Measurements from ENCODE around the gene EXOSC2. TPM values are rescaled to one million over a fixed set of nuclear protein-coding genes. Genes with fewer than 3 reads are reported as not detected.
A peak's percentile ranks its signal among the peaks of the same experiment; 100 is the strongest.

EXOSC2 gene
- total RNA-seq, 6 donors from 2014 or later = 6.7 to 37.7 (median 17.8) TPM

DNA sequence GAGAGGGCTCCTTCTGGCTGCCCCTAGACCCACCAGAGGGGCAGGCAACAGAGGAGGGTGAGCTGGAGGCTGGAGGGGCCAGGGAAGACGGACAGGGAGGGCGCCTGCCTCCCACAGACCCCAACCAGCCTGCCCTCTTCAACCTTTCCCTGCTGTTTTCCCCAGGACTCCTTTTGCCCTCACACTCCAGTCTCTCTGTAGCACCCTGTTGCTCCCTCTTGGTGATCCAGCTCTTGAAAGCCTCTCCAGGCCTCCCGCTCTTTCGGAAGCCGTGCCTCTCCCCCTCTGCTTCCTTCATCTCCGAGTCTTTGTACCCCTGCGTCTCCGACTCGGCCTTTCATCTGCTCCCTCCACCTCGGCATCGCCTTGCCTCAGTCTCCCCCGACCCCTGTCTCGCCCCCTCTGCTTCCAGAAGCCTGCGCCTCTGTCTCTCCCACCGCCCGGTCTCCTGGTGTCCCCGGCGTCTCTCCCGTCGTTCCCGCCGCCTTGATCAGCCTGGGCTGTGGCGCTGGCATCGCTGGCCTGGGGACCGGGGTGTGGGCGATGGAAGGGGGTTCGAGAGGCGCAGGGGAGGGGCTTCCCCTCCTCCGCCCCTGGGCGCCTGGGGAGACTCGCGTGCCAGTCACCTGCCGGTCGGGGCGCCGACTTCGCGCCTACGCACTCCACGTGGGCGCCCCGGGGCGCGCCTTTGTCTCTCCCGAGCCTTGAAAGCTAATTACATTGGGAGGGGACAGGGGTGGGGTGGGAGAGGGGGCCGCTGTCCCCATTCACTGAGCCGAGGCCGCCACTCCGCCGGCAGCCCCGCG is 34.5 kb upstream of the EXOSC2 start:
- TF ChIP-seq POLR2AphosphoS5 (IDR thresholded peaks at IDR 0.05) (no peak), EP300 (IDR thresholded peaks at IDR 0.05) (no peak), POLR2A (IDR thresholded peaks at IDR 0.05) (no peak)
- TF ChIP-seq, protein P1, sequence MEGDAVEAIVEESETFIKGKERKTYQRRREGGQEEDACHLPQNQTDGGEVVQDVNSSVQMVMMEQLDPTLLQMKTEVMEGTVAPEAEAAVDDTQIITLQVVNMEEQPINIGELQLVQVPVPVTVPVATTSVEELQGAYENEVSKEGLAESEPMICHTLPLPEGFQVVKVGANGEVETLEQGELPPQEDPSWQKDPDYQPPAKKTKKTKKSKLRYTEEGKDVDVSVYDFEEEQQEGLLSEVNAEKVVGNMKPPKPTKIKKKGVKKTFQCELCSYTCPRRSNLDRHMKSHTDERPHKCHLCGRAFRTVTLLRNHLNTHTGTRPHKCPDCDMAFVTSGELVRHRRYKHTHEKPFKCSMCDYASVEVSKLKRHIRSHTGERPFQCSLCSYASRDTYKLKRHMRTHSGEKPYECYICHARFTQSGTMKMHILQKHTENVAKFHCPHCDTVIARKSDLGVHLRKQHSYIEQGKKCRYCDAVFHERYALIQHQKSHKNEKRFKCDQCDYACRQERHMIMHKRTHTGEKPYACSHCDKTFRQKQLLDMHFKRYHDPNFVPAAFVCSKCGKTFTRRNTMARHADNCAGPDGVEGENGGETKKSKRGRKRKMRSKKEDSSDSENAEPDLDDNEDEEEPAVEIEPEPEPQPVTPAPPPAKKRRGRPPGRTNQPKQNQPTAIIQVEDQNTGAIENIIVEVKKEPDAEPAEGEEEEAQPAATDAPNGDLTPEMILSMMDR (IDR thresholded peaks at IDR 0.05) = no peak
- Histone ChIP-seq H3K36me3 (no peaks in the 10 kb centered on the region), H3K9me3 (peaks cover 0 to 4% (median 0%) of the 10 kb centered on the region in 4 donors), H3K27ac (no peak overlapping the region), H3K27me3 (peaks cover 0 to 66% (median 42%) of the 10 kb centered on the region in 4 donors), H3K4me1 (peaks cover 34 to 51% (median 42%) of the 10 kb centered on the region in 4 donors), H3K4me3 (no peak overlapping the region)
- WGBS, 2 donors = 14 to 15% methylated on average over 43 to 47 of the region's 52 CpGs
- peak in 1 of 2 donors; percentile 72 for DNase-seq
- ATAC-seq (ENCODE audit: low FRiP score in 2 of 2) = no peak

DNA sequence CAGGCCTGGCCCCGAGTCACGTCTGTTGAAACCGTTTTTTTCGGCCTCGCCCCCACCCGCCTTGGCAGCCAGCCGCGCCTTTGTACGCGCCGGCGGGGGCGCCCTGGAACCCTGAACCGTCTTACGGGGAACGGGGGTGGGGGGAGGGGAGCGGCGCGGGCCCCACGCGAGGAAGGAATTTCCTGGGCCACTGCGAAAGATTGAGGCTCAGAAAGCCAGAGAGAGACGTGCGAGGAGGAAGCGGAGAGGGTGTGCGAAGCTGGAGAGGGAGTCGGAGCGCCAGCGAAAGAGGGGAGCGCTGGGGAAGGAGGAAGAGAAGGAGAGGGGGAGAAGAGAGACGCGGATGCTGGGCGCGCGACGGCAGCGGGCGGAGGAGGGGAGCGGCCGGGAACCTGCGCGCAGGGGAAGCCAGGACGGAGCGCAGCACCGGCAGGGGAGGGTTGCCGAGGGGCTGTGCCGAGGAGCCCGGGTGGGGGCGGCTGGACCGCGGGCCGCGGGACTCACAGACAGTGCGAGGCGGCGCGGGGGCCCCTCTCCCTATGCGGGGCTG is 33.8 kb upstream of the EXOSC2 start:
- H3K4me3 ChIP-seq = peak overlapping the region in 3 of 4 donors; percentile 34 to 46 (median 41)
- 6% methylated on average over 31 to 37 of the region's 58 CpGs for WGBS, 2 donors
- H3K4me1 ChIP-seq = peaks cover 40 to 58% (median 48%) of the 10 kb centered on the region in 4 donors
- no peak overlapping the region for H3K27ac ChIP-seq
- no peaks in the 10 kb centered on the region for H3K36me3 ChIP-seq
- H3K9me3 ChIP-seq = peaks cover 0 to 4% (median 0%) of the 10 kb centered on the region in 4 donors
- DNase-seq (peak in 1 of 2 donors; percentile 81), ATAC-seq (ENCODE audit: low FRiP score in 2 of 2) (no peak)
- no peak for TF ChIP-seq POLR2A (IDR thresholded peaks at IDR 0.05)
- TF ChIP-seq POLR2AphosphoS5 (IDR thresholded peaks at IDR 0.05) = no peak
- TF ChIP-seq, protein P1 (IDR thresholded peaks at IDR 0.05) = no peak
- no peak for TF ChIP-seq EP300 (IDR thresholded peaks at IDR 0.05)
- peaks cover 0 to 73% (median 49%) of the 10 kb centered on the region in 4 donors for H3K27me3 ChIP-seq

DNA sequence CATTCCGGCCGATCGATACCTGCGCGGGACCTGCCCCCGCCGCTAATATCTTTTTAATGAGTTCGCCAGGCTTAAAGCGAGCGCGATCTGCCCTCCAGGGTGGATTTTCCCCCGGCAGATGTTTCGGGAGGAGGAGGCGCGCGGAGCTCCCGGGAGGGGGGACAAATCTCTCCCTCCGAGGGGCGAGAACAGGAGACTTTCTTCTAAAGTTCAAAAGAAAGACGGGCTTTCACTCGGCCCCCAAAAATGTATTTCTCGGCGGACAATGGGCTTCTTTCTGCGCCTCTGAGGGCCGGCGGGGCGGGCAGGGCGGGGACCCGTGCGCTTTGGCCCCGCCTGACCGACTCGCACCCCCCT is 33.3 kb upstream of the EXOSC2 start:
- TF ChIP-seq POLR2A (IDR thresholded peaks at IDR 0.05) (no peak), POLR2AphosphoS5 (IDR thresholded peaks at IDR 0.05) (no peak), EP300 (IDR thresholded peaks at IDR 0.05) (no peak)
- TF ChIP-seq, protein P1 (IDR thresholded peaks at IDR 0.05) = no peak
- H3K27ac ChIP-seq = no peak overlapping the region
- H3K4me1 ChIP-seq = peaks cover 46 to 63% (median 54%) of the 10 kb centered on the region in 4 donors
- WGBS, 2 donors = 2 to 4% methylated on average over 16 to 29 of the region's 33 CpGs
- peaks cover 0 to 4% (median 0%) of the 10 kb centered on the region in 4 donors for H3K9me3 ChIP-seq
- H3K36me3 ChIP-seq = no peaks in the 10 kb centered on the region
- DNase-seq (no peak), ATAC-seq (ENCODE audit: low FRiP score in 2 of 2) (no peak)
- peaks cover 0 to 78% (median 54%) of the 10 kb centered on the region in 4 donors for H3K27me3 ChIP-seq
- peak overlapping the region in 3 of 4 donors; percentile 34 to 46 (median 41) for H3K4me3 ChIP-seq

DNA sequence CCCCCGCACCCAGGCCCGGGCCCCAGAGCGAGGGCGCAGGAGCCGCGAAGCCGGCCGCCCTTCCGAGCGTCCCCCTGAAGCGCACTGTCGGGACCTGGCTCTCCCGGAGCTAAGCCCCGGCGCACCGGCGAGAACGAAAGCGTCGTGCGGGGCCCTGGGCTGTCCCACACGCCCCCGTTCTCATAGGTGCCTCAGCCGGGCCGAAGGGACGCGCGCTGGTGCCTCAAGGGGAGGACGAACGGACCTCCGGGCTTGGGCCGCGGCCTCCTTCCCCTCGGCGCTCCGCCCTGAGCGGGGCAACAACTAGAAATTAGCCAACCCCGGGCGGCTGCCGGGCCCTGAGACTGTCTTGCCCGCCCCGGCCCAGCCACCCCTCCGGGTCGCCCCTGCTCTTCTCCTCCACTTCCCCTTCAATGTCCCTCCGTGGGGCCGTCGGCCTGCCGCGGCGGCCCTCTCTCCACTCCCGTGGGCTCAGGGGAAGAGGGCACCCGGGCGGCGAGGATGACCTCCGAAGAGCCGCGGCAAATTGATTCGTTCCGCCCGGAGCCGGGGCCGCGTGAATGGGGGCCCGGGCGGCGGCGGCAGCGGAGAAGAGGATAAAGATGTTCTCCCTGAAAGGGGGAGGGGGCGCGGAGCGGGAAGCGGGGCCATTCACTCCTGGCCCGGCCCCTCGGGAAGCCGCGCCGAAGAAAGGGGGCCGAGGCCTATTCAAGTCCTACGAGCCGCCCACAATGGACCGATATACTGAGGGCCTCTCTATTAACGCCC is 32.7 kb upstream of the EXOSC2 start:
- H3K27ac ChIP-seq = no peak overlapping the region
- peak overlapping the region in 3 of 4 donors; percentile 34 to 46 (median 41) for H3K4me3 ChIP-seq
- peaks cover 0 to 84% (median 57%) of the 10 kb centered on the region in 4 donors for H3K27me3 ChIP-seq
- 3 to 6% methylated on average over 6 to 46 of the region's 82 CpGs for WGBS, 2 donors
- H3K36me3 ChIP-seq = no peaks in the 10 kb centered on the region
- peak in 1 of 2 donors; percentile 82 for DNase-seq
- TF ChIP-seq POLR2A (IDR thresholded peaks at IDR 0.05) (no peak), EP300 (IDR thresholded peaks at IDR 0.05) (no peak), POLR2AphosphoS5 (IDR thresholded peaks at IDR 0.05) (no peak)
- TF ChIP-seq, protein P1 (IDR thresholded peaks at IDR 0.05) = no peak
- H3K9me3 ChIP-seq = peaks cover 0 to 4% (median 0%) of the 10 kb centered on the region in 4 donors
- H3K4me1 ChIP-seq = peaks cover 51 to 69% (median 59%) of the 10 kb centered on the region in 4 donors
- ATAC-seq (ENCODE audit: low FRiP score in 2 of 2) = peak in 1 of 2 donors; percentile 13
